ENCODE results near the gene CDPF1. TPM values are rescaled to one million over a fixed set of nuclear protein-coding genes. Genes with fewer than 3 reads are reported as not detected.
A peak's percentile ranks its signal among the peaks of the same experiment; 100 is the strongest.

The CDPF1 gene
- total and polyA plus RNA-seq, 7 donors, result 5.3 to 17.8 (median 9.1) TPM

DNA sequence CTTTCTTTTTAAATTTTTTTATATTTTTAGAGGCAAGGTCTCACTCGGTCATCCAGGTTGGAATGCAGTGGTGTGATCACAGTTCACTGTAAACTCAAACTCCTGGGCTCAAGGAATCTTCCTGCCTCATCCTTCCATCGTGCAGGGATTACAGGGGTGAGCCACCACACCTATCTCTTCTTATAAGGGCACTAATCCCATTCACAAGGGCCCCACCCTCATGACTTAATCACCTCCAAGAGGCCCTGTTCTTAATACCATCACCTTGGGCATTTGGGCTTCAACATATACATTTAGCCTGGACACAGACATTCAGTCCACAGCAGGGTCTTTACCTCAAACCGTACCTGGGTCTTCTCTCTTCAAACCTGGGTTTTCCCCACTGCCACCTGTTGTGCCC, 42.1 kb upstream of the CDPF1 start:
- DNase-seq, result no peak
- H3K4me1 ChIP-seq, result peaks cover 9% of the 10 kb centered on the region
- no peak for ATAC-seq
- intact Hi-C loops (cut with DNase I), result loop anchor here in 1 of 2 donors (5.0 kb wide), 1 partner anchor 145 kb away; no protein-coding TSS in a partner anchor
- 87 to 96% (median 90%) methylated on average over 3 of the region's 3 CpGs for WGBS, 3 donors
- H3K9me3 ChIP-seq, result no peaks in the 10 kb centered on the region
- TF ChIP-seq, protein P1, sequence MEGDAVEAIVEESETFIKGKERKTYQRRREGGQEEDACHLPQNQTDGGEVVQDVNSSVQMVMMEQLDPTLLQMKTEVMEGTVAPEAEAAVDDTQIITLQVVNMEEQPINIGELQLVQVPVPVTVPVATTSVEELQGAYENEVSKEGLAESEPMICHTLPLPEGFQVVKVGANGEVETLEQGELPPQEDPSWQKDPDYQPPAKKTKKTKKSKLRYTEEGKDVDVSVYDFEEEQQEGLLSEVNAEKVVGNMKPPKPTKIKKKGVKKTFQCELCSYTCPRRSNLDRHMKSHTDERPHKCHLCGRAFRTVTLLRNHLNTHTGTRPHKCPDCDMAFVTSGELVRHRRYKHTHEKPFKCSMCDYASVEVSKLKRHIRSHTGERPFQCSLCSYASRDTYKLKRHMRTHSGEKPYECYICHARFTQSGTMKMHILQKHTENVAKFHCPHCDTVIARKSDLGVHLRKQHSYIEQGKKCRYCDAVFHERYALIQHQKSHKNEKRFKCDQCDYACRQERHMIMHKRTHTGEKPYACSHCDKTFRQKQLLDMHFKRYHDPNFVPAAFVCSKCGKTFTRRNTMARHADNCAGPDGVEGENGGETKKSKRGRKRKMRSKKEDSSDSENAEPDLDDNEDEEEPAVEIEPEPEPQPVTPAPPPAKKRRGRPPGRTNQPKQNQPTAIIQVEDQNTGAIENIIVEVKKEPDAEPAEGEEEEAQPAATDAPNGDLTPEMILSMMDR (IDR thresholded peaks at IDR 0.05), result no peak
- peaks cover 0 to 29% of the 10 kb centered on the region in 2 donors for H3K36me3 ChIP-seq (ENCODE audit: insufficient read depth in 1 of 2, low read depth in 1 of 2)
- H3K27ac ChIP-seq, result no peak overlapping the region
- no peak overlapping the region for H3K4me3 ChIP-seq
- no peaks in the 10 kb centered on the region for H3K27me3 ChIP-seq (ENCODE audit: insufficient read depth in 3 of 3, low read length in 2 of 3)

DNA sequence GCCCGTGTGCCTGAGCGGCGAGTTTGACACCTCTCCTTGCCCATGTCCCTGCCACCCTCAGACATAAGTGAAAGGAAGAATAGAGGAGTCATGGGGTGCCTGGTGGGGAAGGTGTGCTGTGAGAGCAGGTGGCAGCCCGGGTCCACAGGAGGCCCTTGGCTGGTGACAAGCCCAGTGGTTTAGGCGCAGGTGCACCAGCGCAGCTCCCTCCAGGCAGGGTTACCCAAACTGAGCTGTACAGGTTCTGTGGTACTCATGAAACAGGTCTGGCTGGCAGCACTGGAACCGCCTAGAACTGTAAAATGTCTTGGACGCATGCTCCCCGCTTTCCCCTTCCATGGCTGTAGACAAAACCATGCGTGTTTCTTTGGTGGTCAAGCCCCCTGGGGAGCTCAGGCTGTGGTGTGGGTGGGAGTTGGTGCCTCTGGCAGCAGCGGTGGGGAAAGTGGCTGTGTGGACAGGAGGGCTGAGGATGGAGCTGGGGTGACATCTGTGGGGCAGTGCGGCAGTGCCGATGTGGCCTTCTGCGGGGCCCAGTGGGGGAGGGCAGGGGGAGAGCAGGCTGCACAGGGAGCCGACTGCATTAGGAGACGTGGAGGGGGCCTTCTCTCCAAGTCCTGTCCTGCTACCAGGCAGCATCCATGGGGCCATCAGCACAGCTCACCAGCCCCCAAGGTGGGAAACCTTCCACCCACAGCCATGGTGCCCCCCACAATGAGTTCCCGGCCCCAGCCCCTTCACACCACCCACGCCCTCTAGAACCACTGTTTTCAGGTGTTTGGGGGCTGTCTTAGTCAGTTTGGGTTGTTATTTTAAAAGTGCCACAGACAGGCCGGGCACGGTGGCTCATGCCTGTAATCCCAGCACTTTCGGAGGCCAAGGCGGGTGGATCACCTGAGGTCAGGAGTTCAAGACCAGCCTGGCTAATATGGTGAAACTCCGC, 41.0 kb upstream of the CDPF1 start:
- ATAC-seq, result no peak
- intact Hi-C loops (cut with DNase I), result loop anchor here in 1 of 2 donors (5.0 kb wide), 1 partner anchor 144 kb away; no protein-coding TSS in a partner anchor
- H3K36me3 ChIP-seq (ENCODE audit: insufficient read depth in 1 of 2, low read depth in 1 of 2), result peaks cover 0 to 40% of the 10 kb centered on the region in 2 donors
- TF ChIP-seq, protein P1 (IDR thresholded peaks at IDR 0.05), result no peak
- no peak overlapping the region for H3K4me3 ChIP-seq
- peaks cover 4% of the 10 kb centered on the region for H3K4me1 ChIP-seq
- peak overlapping the region; percentile 73 for H3K27ac ChIP-seq
- H3K27me3 ChIP-seq (ENCODE audit: insufficient read depth in 3 of 3, low read length in 2 of 3), result no peaks in the 10 kb centered on the region
- no peaks in the 10 kb centered on the region for H3K9me3 ChIP-seq
- no peak for DNase-seq
- WGBS, 3 donors, result 85 to 89% (median 86%) methylated on average over 22 to 23 of the region's 23 CpGs

DNA sequence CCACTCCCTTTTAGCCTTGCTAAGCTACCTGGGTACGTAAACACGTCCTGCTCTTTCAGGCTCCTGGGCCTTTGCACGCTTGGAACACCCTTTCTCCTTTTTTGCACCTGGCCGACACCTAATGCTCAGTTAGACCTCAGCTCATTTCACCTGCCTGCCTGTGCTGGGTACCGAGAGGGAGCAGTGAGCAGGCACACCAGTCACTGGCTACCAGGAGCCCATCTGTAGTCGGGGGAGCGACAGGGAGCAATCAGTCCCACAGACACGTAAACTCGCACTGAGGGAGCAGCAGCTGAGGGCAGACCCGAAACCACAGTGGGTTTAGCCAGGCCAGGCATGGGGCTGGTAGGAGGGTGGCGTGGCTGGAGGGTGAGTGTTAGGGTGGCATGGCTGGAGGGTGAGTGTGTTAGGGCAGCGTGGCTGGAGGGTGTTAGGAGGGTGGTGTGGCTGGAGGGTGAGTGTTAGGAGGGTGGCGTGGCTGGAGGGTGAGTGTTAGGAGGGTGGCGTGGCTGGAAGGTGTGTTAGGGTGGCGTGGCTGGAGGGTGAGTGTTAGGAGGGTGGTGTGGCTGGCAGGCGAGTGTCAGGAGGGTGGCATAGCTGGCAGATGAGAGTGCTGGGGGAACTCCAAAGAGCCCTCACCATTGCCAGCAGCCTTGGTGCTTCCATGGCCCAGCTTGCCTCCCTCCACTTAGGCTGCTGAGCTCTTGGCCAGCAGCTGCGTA, 40.2 kb upstream of the CDPF1 start:
- no peak overlapping the region for H3K4me3 ChIP-seq
- H3K36me3 ChIP-seq (ENCODE audit: insufficient read depth in 1 of 2, low read depth in 1 of 2), result peaks cover 0 to 48% of the 10 kb centered on the region in 2 donors
- TF ChIP-seq, protein P1 (IDR thresholded peaks at IDR 0.05), result no peak
- peak; percentile 67 to 89 (median 84) for ATAC-seq
- no peaks in the 10 kb centered on the region for H3K27me3 ChIP-seq (ENCODE audit: insufficient read depth in 3 of 3, low read length in 2 of 3)
- 72 to 82% (median 73%) methylated on average over 17 of the region's 17 CpGs for WGBS, 3 donors
- peak overlapping the region; percentile 73 for H3K27ac ChIP-seq
- H3K4me1 ChIP-seq, result peaks cover 4% of the 10 kb centered on the region
- intact Hi-C loops (cut with DNase I), result loop anchor here in 1 of 2 donors (5.0 kb wide), 1 partner anchor 143 kb away; no protein-coding TSS in a partner anchor
- no peaks in the 10 kb centered on the region for H3K9me3 ChIP-seq
- DNase-seq, result peak in 1 of 2 donors; percentile 85

DNA sequence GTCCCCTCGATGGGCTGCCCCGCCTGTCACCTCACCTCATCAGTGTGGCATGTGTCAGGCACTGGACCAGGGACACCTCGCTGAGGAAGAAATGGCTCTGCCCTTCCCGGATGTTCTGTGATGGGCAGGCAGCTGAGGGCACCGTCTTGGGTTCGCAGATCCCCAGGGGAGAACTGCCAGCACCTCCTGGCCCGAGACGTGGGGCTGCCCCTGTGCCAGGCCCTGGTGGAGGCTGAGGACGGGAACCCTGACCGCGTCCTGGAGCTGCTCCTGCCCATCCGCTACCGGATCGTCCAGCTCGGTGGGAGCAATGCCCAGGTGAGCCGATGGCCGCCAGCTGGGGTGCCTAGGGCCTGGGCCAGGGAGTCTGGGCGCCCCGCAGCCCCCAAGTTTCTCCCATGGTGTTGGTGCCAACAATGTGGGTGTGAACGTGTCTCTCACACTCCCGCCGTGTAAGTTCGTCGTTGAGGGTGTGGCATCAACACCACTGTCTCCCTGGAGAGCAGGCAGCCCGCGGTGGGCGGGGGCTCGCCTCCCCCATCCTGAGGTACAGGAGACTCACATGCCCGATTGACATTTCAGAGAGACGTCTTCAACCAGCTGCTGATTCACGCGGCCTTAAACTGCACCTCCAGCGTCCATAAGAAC, 39.3 kb upstream of the CDPF1 start:
- TF ChIP-seq, protein P1 (IDR thresholded peaks at IDR 0.05), result no peak
- no peaks in the 10 kb centered on the region for H3K9me3 ChIP-seq
- H3K4me1 ChIP-seq, result peaks cover 4% of the 10 kb centered on the region
- H3K27ac ChIP-seq, result no peak overlapping the region
- DNase-seq, result peak in 1 of 2 donors; percentile 51
- intact Hi-C loops (cut with DNase I), result no loop called here
- no peaks in the 10 kb centered on the region for H3K27me3 ChIP-seq (ENCODE audit: insufficient read depth in 3 of 3, low read length in 2 of 3)
- no peak overlapping the region for H3K4me3 ChIP-seq
- H3K36me3 ChIP-seq (ENCODE audit: insufficient read depth in 1 of 2, low read depth in 1 of 2), result peaks cover 0 to 57% of the 10 kb centered on the region in 2 donors
- 65 to 73% (median 67%) methylated on average over 33 of the region's 33 CpGs for WGBS, 3 donors
- ATAC-seq, result peak in 3 of 4 donors; percentile 2 to 58 (median 11)

All from psoas muscle (tissue), 8 donors.